HG03460 (cell line): ENCODE data around the gene RNF152.

ENCODE experiments used
- ATAC-seq: cut with Tn5 transposase; IDR thresholded peaks from one replicate; pipeline ENCODE4 v1.9.1; 2021; ENCODE audit not compliant: unreplicated experiment

RNF152 gene

DNA sequence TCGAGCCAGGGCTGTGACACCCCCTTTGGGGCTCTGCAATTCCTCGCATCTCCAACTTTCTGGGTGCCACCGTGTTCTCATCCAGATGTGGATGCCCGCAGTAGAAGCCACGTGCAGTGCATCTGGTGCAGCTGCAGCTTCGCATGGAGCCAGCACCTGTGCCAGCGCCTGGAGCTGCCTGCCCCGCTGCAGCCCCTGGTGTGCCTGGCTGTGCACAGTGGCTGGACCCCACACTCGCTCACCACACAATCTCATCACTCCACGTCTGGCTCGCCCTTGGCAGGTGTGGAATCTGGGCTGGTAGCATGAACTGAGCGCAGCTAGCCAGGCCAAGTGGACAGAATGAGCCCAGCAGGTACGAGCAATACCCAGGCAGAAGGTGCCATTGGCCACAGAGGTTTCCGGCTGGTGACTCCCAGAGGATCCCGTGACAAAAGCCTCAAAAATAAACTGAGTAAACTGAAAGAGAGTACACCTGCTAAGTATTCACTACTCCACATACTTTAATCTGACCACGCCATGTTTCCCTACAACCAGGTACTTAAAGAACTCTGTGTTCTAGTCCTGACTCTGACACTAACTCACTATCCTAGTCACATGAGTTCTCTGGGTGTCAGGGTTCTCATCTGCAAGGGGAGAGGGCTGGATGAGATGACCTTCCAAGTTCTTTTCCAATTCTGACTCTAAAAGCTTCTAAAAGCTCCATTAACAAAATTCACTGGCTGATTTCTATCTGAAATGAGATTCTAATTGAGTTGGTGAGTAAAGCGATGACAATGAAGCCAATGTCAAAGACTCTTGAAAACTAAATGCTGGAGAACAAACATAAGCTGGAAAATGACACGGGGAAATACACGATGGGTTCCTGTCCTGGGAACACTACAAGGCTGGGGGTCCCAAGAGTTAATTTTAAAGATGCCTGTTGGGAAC, 37.1 kb downstream of the RNF152 start:
- no peak for ATAC-seq

DNA sequence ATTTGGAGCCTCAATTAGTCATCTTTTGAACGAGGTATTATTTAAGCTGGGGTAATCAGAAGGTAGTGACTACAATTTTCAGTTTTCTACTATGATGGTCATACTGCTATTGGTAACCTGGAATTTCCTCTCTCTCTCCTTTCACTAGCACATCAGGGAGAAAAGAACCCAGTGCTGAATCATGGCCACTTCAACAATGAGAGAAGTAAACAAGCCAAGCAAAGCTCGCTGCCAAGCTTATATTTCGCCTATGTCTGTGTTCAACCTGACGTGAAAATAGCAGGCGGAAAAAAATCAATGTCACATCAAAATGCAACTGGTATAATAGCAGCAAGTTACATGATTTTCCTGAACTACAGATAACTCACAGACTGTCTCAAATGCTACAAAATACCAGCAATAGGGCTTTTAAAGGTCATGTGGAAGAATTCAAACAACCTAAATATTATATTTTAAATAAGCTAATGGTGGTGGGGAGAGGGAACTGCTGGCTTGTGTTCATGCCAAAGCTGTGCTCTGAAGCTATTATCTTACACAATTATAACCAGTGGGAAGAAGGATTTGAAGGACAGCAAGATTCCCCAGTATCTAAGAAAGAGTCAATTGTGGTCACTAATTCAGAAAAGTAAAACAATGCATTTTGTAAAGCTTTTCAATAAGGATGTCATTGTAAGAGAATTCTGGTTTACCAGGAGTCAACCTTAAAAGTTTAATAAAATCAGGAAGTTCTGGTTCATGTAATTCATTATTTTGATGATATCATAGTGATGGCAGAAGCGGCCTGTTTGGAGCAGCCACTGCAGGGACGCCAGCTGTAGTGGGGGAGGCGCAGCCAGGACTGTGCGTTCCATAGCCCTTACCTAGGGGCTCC, 38.0 kb downstream of the RNF152 start:
- ATAC-seq, result no peak

DNA sequence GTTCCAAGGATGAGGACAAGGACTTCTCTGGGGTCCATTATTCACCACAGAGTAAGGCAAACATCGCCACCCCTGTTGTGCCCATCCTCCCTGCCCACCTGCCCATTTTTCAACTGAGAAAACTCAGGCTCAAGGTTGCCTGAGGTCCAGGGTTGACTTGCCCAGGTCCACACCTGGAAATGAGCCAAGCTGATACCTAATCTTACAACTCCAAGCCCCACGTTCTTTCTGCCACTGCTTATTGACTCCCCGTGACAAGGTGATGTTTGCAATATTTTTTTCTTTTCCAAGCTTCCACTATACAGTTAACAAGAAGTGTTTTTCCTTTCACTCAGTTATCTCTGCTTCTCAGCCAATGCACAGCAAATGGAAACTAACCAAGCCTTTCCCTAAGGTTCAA, 39.0 kb downstream of the RNF152 start:
- no peak for ATAC-seq

DNA sequence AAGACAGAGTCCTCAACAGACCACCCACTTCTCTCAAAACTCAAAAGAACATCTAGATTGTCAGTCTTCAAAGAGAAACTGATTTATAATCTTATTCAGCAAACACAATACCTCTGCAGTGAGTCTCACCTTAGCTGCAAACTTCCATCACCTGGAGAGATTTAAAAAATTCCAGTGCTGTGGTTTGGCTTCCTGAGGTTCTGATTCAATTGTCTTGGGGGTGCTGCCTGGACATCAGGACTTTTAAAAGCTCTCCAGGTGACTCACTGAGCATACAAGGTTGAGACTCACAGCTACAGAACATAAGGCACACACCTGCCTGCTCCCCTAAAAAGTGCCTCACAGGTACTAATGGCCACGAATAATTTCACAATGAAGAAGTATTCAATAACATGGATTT, 40.3 kb downstream of the RNF152 start:
- no peak for ATAC-seq

DNA sequence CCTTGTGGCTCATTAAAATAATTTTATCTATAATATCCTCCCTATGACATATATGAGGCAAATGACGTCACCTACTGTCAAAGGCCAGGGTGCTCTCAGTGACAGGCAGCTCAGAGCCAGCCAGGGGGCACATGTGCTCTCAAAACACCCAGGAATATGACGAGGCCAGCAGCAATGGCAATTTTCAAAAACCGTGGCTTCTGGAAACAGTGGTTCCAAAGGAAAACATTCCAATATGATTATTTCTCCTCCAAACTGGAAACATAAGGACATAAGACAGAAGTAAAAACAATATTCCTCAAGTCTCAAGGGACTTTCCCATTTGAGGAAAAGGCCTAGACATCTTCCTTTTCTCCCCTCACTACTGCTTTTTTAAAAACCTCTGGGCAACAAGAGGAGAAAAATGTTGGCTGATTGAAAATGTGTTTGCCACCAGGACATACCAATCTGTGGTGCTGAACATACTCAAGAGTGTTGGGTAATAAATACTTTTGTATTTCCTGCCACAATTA, 40.8 kb downstream of the RNF152 start:
- ATAC-seq, result no peak

DNA sequence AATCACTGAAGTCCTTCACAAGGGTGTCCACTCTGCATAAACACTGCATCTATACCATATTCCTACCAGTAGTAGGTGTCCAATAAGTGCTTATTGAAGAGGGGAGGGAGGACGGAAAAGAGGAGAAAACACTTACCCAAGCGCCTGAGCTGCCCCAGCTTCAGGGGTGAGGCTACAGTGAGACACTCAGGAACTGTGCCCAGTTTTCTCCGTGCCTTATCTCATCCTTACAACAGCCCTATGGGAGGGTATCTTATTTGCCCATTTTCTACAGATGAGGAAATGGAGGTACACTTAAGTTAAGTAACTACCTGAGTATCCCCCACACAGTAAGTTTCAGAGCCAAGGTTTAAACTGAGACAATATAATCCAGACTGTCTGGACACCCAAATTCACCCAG, 41.5 kb downstream of the RNF152 start:
- ATAC-seq, result no peak

DNA sequence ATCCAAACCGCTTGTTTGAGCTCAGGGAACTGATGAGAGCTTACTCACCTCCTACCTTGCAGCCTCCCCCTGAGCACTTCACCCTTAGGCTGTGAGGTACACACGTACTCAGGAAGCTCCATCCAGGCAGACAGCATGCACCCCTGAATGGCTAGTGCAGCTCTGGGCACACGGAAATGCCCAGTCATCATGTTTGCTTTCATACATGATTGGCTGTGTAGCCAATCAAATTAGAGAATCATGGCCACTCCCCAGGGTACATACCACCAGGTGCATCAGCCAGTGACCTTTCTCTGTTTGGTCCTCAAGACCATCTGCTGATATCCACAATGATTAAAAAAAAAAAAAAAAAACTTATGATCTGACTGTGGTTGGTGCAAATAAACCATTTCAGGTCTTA, 42.1 kb downstream of the RNF152 start:
- ATAC-seq, result no peak

DNA sequence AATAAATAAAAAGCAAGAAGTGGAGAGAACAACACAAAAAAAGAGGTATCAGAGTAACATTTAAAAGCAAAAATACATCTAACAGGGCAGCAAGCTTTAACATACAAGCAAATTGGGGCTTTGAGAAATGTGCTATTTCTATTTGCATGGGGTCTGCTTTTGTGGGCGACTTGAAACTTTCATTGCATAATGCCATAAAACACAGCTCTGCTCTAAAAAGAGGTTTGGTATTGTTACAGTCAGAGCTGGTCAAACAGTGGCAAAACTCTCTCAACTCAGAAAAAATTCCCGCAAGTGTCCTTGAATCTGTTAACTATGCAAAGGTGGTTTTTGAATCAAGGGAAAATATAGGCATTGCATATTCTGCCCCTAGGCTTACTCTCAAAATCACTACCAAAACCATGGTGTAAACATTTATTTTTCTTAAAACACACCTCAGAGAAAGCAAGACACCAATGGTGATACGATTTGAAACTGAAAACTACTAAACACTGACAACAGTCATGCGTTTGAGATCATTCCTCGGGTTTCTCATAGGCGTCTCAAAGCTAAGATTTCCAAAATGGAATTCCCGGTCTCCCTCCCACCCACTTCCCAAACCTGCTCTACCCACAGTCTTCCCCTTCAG, 45.5 kb downstream of the RNF152 start:
- no peak for ATAC-seq

DNA sequence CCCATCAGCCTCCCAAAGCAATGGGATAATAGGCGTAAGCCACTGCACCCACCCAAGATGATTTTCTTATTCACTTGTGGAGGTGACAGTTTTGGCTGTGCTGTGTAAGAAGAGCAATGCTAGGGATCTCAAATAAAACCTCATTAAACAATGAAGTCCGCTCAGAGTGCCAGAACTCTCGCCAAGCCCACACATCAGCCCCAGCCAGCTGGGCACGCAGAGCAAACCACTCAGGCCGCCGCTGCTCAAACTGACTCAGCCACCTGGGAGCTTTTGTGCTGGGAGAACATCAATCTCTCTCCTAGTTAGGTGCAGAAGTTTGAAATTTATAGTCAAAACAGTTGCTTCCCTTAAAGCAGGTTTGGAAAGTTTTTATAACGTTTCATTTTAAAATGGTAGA, 47.6 kb downstream of the RNF152 start:
- ATAC-seq, result no peak

DNA sequence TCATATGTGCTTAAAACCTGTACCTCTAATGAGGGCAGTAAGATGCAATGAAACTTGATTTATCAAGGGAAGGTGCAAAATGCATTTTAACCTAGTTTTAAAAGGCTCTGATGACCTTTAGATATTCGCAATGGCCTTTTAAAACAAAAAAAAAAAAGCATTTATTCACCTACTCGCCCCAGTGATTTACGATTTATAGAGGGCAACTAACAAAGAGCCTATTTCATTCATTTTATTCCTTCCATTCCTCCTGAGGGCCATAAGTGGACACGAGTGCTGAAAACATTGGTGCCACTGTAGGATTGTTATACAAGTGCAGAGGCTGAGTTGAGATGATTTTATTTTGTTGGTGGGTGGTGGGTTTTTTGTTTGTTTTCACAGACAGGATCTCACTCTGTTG, 48.1 kb downstream of the RNF152 start:
- no peak for ATAC-seq

DNA sequence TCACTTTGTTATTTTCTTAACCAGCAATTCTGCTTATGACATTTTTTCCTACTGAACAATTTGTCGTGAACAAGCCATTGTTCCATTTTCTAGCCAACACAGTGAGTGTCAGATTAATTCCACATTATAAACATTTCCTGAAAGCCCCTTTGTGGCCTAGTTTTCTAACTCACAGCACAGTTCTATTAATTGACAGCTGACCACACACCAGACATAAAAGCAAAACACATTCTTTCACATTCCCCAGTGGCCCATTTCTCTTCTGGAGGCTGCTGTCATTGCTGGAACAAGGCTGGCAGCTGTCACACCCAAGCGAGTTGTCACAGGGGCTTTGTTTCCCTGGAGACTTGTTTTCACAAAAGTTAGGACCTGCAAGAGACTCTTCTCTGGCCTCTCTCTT, 50.7 kb downstream of the RNF152 start:
- no peak for ATAC-seq

DNA sequence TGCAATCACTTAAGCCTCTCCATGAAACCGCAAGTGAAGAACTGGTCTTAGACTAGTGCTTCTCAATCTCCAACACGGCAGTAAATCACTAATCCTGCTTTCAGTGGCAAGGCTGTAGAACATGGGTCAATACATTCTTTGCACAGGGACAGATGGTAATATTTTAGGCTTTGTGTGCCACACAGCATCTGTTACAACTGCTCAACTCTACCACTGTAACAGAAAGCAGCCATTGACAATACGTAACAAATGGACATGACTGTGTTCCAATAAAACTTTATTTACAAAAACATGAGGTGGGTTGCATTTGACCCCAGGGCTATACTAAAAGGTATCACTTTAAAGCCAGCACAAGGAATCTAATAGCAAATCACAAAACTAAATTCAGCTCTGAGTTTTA, 51.1 kb downstream of the RNF152 start:
- no peak for ATAC-seq

DNA sequence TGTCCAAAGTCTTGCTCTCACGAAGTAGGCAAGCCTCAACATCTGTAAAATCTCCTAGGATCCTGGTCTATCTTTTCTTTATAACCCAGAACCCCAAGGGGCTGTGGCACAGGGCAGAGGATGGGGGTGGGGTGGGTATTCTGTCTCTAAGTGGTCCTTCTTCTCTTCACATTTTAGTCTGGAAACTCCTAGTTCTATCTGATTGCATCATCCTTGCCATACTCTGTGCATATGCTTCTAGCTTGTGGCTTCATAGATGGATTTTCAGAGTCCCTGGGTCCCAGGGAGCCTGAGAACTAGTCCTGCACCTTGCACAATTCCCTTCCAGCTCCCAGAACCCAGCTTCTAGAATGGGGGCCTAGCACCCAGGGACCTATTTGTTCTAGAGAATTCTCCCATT, 52.5 kb downstream of the RNF152 start:
- ATAC-seq, result no peak

DNA sequence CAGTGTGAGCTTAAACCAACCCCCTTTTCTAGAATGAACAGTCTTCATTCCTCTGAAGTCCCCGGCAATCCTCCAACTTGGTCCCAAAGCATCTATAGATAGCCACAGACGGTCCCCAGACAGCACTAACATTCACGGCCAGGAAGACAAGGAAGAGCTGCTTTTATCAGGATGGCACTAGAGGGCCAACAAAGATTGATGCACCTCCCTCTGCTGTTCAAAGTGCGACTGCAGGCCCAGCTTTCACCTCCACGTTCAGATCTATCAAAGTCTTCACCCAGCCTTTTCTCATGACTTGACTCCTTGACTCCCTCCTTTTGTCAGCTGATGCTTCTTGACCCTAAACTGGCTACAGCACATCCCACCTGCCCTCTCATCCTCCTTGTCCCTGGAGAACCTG, 54.3 kb downstream of the RNF152 start:
- ATAC-seq, result no peak

DNA sequence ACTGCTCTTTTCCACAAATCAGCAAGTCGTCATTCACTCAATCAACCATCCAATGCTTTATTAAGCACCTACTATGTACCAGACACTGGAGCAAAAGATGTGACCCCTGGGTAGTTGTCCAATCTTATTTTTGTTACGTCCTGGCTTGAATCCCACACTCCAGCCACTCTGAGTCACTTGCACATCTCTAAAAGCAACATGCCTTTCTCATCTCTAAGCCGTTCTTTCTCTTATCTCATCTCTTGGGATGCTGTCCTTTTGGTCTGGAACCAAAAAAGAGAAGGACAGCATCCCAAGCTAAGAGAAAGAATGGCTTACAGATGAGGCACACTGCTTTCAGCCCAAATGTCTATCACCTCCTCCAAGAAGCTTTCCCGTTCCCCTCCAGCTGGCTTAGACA, 58.8 kb downstream of the RNF152 start:
- ATAC-seq, result no peak

DNA sequence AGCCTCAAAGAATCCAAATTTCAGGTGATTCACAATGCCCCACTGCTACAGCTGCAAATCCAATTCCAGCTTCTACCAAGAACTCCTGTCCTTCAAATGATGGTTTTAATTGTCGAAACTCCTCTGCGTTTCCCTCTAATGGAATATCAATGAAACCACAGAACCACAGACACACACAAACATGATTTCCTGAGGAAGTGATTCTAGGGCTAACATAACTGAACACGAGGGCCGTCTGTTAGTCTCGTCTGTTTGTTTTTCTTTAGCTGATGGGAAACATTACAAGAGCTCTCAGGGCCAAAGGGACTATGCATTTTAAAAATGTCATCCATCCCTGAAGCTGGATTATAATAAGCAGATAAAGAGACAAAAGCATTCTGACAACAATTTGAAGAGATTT, 59.4 kb downstream of the RNF152 start:
- no peak for ATAC-seq

DNA sequence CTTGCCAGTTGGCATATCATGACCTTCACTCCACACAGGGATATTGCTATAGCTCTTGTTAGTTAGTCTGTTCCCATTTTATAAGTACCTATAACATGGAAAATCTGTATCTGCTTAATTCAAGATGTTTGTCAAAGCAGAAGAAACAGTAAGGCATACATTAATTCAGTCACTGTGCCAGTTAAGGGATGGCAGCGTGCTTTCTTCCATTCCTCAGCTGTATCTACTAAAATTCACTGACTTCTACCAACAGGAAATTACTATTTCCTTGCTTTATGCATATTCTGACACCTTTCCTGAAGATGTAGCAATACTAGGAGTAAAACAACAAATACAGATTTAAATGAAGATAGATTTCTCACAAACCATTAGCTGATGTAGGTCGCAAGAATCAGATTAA, 59.9 kb downstream of the RNF152 start:
- ATAC-seq, result no peak

DNA sequence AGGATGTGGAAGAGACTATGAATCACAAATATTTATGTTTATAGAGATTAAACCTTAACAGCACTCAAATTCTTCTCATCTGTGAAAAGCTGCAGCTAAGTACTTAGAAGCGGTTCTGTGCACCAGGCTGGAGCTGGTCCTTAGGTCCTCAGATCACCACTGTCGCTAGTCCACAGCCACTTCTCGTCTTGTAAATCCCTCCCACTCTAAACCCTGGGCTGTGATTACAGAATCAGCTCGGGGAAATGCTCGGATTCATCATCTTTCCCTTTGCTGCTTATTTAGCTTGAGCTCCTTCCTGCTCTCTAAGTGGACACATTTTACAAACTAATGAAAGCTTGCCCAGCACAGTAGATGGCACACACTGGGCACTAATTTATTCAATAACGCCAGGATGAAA, 61.7 kb downstream of the RNF152 start:
- no peak for ATAC-seq

DNA sequence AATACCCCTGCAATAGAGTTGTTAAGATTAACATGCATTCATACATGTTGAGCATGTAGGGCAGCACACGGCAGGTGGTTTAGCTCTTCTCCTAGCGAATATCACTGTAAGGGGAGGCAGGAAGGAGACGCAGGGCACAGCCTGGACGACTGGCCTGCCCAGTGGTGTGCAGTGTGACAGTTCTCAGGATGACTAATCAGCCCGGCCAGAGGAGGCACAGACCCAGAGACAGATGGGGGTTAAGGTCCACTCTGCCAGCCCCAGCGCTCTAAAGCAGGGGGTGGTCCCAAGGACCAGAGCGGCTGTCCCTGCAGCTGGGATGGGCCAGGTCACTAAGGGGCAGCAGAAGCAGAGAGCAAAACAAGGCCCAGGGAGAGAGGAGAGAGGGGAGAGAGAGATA, 63.7 kb downstream of the RNF152 start:
- ATAC-seq, result no peak

DNA sequence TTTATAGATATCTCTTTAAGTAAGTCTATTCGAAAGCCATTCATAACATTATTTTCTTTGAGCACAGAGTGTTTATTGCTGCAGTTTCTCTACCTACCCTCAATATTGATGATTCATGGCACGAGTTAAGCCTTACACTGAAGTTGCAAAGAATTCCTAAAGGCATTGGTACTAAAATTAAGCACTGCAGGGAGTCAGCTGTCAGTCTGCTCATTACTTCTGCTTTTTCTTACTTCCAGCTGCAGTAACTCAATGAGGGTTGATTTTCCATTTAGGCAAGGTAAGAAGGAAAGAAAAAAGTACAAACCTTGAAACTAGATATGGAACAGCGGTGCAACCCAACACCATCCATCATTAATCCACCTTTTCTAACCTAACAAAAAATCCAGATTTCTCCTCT, 65.2 kb downstream of the RNF152 start:
- ATAC-seq, result no peak

DNA sequence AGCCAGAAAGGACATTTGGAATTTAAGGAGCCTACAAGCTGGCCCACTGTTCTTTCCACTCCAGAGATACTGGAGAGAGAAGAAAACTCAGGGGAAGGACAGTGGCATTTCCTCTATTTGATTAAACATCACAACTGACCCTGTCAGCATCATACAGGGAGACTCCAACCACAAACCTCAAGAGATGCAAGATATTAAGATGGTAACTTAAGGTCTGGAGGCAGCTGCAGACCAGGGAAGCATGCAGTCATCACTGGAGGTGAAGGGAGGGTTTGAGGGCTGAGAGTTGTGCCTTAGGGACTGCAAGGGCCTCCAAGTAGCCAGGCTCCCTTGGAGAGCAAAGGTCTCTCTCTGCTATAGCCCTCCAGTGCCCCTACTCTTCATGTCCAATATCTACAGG, 67.4 kb downstream of the RNF152 start:
- ATAC-seq, result no peak
